Measurements from ENCODE around the gene KCNT2.
A peak's percentile ranks its signal among the peaks of the same experiment; 100 is the strongest.

The KCNT2 gene

GRCh38 chr1:196180847-196181593 is 427.2 kb downstream of the KCNT2 start:
- peak; percentile 97 for DNase-seq (ENCODE audit: low read depth)

DNA sequence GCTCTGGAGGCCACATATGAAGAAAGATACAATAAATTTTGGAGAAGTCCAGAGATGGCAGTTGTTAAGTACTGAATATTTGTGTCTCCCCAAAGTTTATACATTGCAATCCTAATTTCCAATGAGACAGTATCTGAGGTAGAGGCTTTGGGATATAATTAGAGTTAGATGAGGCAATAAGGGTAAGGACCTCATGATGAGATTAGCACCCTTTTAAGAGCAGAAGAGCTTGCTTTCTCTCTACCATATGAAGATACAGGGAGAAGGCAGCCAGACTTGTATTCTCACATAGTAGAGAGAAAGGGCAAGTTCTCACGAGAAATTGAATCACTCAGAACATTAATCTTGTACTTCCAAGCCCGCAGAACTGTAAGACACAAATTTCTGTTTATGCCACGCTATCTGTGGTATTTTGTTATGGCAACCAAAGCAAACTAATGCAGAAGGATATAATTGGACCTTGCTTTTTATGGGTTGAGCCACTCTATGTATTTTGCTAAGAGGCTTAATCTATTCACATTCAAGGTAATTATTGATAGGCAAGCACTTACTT is 430.1 kb downstream of the KCNT2 start:
- DNase-seq (ENCODE audit: low read depth), result peak; percentile 21

Measured in EH (cell line).